ENCODE results near the gene TAS2R8.

Gene TAS2R8

GRCh38 chr12:10826258-10826657 is 19.2 kb upstream of the TAS2R8 start, which contains the start of gene TAS2R10:
TAS2R10 (minus strand) TSS chr12:10826358; CDS start chr12:10826269, 89 bp downstream.
- no peaks in the 10 kb centered on the region for H3K9me2 ChIP-seq (replicated peaks; ENCODE audit: insufficient read depth, low read length)
- H3K36me3 ChIP-seq (ENCODE audit: low read length): no peaks in the 10 kb centered on the region
- no peak within 1 kb of the TSS for H3K4me3 ChIP-seq (ENCODE audit: insufficient read depth, low read length, poor library complexity, severe bottlenecking)
- H3K4me2 ChIP-seq (ENCODE audit: low read depth, low read length, poor library complexity, severe bottlenecking): no peak within 1 kb of the TSS
- H3K9ac ChIP-seq (ENCODE audit: low read length): no peak within 1 kb of the TSS
- H3F3A ChIP-seq (ENCODE audit: insufficient read depth): no peaks in the 10 kb centered on the region
- no peaks in the 10 kb centered on the region for H3K9me3 ChIP-seq (ENCODE audit: insufficient read depth, low read length)
- TF ChIP-seq EZH2phosphoT487 (conservative IDR thresholded peaks at IDR 0.05; ENCODE audit: low read length) (no peak), CTCF (IDR thresholded peaks at IDR 0.05; ENCODE audit: insufficient read depth, low read length, poor library complexity, severe bottlenecking) (no peak)
- H4K20me1 ChIP-seq (ENCODE audit: low read depth, low read length): no peaks in the 10 kb centered on the region
- H3K79me2 ChIP-seq (ENCODE audit: insufficient read depth, low read length): no peaks in the 10 kb centered on the region
- no peaks in the 10 kb centered on the region for H3K27me3 ChIP-seq (ENCODE audit: low read length)
- H2AFZ ChIP-seq (ENCODE audit: low read depth, low read length, severe bottlenecking): no peak within 1 kb of the TSS
- H3K27ac ChIP-seq (ENCODE audit: low read depth, low read length): no peak within 1 kb of the TSS

GRCh38 chr12:10824957-10825356 is 17.9 kb upstream of the TAS2R8 start:
- H3K9me3 ChIP-seq (ENCODE audit: insufficient read depth, low read length): no peaks in the 10 kb centered on the region
- no peaks in the 10 kb centered on the region for H3K27me3 ChIP-seq (ENCODE audit: low read length)
- H3K4me3 ChIP-seq (ENCODE audit: insufficient read depth, low read length, poor library complexity, severe bottlenecking): no peak overlapping the region
- TF ChIP-seq EZH2phosphoT487 (conservative IDR thresholded peaks at IDR 0.05; ENCODE audit: low read length): no peak
- TF ChIP-seq CTCF (IDR thresholded peaks at IDR 0.05; ENCODE audit: insufficient read depth, low read length, poor library complexity, severe bottlenecking): no peak
- no peak overlapping the region for H3K27ac ChIP-seq (ENCODE audit: low read depth, low read length)
- H3K79me2 ChIP-seq (ENCODE audit: insufficient read depth, low read length): no peaks in the 10 kb centered on the region
- H3K4me2 ChIP-seq (ENCODE audit: low read depth, low read length, poor library complexity, severe bottlenecking): no peak overlapping the region
- H3K9ac ChIP-seq (ENCODE audit: low read length): no peak overlapping the region
- H2AFZ ChIP-seq (ENCODE audit: low read depth, low read length, severe bottlenecking): no peak overlapping the region
- H4K20me1 ChIP-seq (ENCODE audit: low read depth, low read length): no peaks in the 10 kb centered on the region
- no peaks in the 10 kb centered on the region for H3K36me3 ChIP-seq (ENCODE audit: low read length)
- no peaks in the 10 kb centered on the region for H3K9me2 ChIP-seq (replicated peaks; ENCODE audit: insufficient read depth, low read length)
- H3F3A ChIP-seq (ENCODE audit: insufficient read depth): no peaks in the 10 kb centered on the region

- no peaks in the 10 kb centered on the region for H3K9me2 ChIP-seq (replicated peaks; ENCODE audit: insufficient read depth, low read length)
- H3K4me3 ChIP-seq (ENCODE audit: insufficient read depth, low read length, poor library complexity, severe bottlenecking): no peak overlapping the region
- H3K4me2 ChIP-seq (ENCODE audit: low read depth, low read length, poor library complexity, severe bottlenecking): no peak overlapping the region
- H4K20me1 ChIP-seq (ENCODE audit: low read depth, low read length): no peaks in the 10 kb centered on the region
- no peak overlapping the region for H3K9ac ChIP-seq (ENCODE audit: low read length)
- no peak overlapping the region for H2AFZ ChIP-seq (ENCODE audit: low read depth, low read length, severe bottlenecking)
- H3K79me2 ChIP-seq (ENCODE audit: insufficient read depth, low read length): no peaks in the 10 kb centered on the region
- no peaks in the 10 kb centered on the region for H3K36me3 ChIP-seq (ENCODE audit: low read length)
- H3K9me3 ChIP-seq (ENCODE audit: insufficient read depth, low read length): no peaks in the 10 kb centered on the region
- H3K27ac ChIP-seq (ENCODE audit: low read depth, low read length): no peak overlapping the region
- no peaks in the 10 kb centered on the region for H3K27me3 ChIP-seq (ENCODE audit: low read length)
- H3F3A ChIP-seq (ENCODE audit: insufficient read depth): no peaks in the 10 kb centered on the region
- TF ChIP-seq CTCF (IDR thresholded peaks at IDR 0.05; ENCODE audit: insufficient read depth, low read length, poor library complexity, severe bottlenecking) (no peak), EZH2phosphoT487 (conservative IDR thresholded peaks at IDR 0.05; ENCODE audit: low read length) (no peak)
These were observed 4.9 kb upstream of the TAS2R8 start for GRCh38 chr12:10811883-10812536.

Measured in SU-DHL-6 (cell line).